ENCODE data around the gene UPF1.

Gene UPF1

GRCh38 chr19:18833849-18834643 lies 2.3 kb downstream of the UPF1 start:
- no peak for ATAC-seq
- no peak for TF ChIP-seq TOX (CRISPR knock-in tag; IDR thresholded peaks at IDR 0.05; ENCODE audit: borderline replicate concordance)
- TF ChIP-seq ESRRG (CRISPR knock-in tag; IDR thresholded peaks at IDR 0.05), result no peak
- no peak for TF ChIP-seq TCF4 (CRISPR knock-in tag; IDR thresholded peaks at IDR 0.05; ENCODE audit: borderline replicate concordance)
- no peak for TF ChIP-seq ISL1 (CRISPR knock-in tag; IDR thresholded peaks at IDR 0.05)
- TF ChIP-seq ZFP30 (CRISPR knock-in tag; IDR thresholded peaks at IDR 0.05), result no peak
- TF ChIP-seq CSRNP3 (CRISPR knock-in tag; IDR thresholded peaks at IDR 0.05), result no peak
- no peak for TF ChIP-seq SNAI2 (CRISPR knock-in tag; IDR thresholded peaks at IDR 0.05)
- no peak for TF ChIP-seq ARNTL (CRISPR knock-in tag; IDR thresholded peaks at IDR 0.05; ENCODE audit: borderline replicate concordance, low read depth)
- TF ChIP-seq GLIS3 (CRISPR knock-in tag; IDR thresholded peaks at IDR 0.05), result no peak
- TF ChIP-seq ZFP3 (CRISPR knock-in tag; IDR thresholded peaks at IDR 0.05), result no peak
- no peak for TF ChIP-seq POU6F1 (CRISPR knock-in tag; IDR thresholded peaks at IDR 0.05; ENCODE audit: borderline replicate concordance, low read depth)
- no peak for TF ChIP-seq CSDC2 (CRISPR knock-in tag; IDR thresholded peaks at IDR 0.05)
- TF ChIP-seq, protein P1, sequence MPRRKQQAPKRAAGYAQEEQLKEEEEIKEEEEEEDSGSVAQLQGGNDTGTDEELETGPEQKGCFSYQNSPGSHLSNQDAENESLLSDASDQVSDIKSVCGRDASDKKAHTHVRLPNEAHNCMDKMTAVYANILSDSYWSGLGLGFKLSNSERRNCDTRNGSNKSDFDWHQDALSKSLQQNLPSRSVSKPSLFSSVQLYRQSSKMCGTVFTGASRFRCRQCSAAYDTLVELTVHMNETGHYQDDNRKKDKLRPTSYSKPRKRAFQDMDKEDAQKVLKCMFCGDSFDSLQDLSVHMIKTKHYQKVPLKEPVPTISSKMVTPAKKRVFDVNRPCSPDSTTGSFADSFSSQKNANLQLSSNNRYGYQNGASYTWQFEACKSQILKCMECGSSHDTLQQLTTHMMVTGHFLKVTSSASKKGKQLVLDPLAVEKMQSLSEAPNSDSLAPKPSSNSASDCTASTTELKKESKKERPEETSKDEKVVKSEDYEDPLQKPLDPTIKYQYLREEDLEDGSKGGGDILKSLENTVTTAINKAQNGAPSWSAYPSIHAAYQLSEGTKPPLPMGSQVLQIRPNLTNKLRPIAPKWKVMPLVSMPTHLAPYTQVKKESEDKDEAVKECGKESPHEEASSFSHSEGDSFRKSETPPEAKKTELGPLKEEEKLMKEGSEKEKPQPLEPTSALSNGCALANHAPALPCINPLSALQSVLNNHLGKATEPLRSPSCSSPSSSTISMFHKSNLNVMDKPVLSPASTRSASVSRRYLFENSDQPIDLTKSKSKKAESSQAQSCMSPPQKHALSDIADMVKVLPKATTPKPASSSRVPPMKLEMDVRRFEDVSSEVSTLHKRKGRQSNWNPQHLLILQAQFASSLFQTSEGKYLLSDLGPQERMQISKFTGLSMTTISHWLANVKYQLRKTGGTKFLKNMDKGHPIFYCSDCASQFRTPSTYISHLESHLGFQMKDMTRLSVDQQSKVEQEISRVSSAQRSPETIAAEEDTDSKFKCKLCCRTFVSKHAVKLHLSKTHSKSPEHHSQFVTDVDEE (CRISPR knock-in tag; IDR thresholded peaks at IDR 0.05), result no peak
- TF ChIP-seq, protein P2, sequence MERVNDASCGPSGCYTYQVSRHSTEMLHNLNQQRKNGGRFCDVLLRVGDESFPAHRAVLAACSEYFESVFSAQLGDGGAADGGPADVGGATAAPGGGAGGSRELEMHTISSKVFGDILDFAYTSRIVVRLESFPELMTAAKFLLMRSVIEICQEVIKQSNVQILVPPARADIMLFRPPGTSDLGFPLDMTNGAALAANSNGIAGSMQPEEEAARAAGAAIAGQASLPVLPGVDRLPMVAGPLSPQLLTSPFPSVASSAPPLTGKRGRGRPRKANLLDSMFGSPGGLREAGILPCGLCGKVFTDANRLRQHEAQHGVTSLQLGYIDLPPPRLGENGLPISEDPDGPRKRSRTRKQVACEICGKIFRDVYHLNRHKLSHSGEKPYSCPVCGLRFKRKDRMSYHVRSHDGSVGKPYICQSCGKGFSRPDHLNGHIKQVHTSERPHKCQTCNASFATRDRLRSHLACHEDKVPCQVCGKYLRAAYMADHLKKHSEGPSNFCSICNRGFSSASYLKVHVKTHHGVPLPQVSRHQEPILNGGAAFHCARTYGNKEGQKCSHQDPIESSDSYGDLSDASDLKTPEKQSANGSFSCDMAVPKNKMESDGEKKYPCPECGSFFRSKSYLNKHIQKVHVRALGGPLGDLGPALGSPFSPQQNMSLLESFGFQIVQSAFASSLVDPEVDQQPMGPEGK (CRISPR knock-in tag; IDR thresholded peaks at IDR 0.05; ENCODE audit: borderline replicate concordance), result no peak
- no peak for TF ChIP-seq ZC3H10 (CRISPR knock-in tag; IDR thresholded peaks at IDR 0.05)
- TF ChIP-seq ZNF8 (CRISPR knock-in tag; IDR thresholded peaks at IDR 0.05), result no peak
- TF ChIP-seq PPARA (CRISPR knock-in tag; IDR thresholded peaks at IDR 0.05; ENCODE audit: borderline replicate concordance), result no peak
- TF ChIP-seq RARB (CRISPR knock-in tag; IDR thresholded peaks at IDR 0.05), result no peak

GRCh38 chr19:18834644-18834984 lies 2.9 kb downstream of the UPF1 start:
- TF ChIP-seq POU6F1 (CRISPR knock-in tag; IDR thresholded peaks at IDR 0.05; ENCODE audit: borderline replicate concordance, low read depth) (no peak), ZNF8 (CRISPR knock-in tag; IDR thresholded peaks at IDR 0.05) (no peak), ZNF565 (CRISPR knock-in tag; conservative IDR thresholded peaks at IDR 0.05; ENCODE audit: low read depth) (no peak), ZFP30 (CRISPR knock-in tag; IDR thresholded peaks at IDR 0.05) (no peak), PPARA (CRISPR knock-in tag; IDR thresholded peaks at IDR 0.05; ENCODE audit: borderline replicate concordance) (no peak), ZNF70 (CRISPR knock-in tag; IDR thresholded peaks at IDR 0.05) (no peak), BACH2 (CRISPR knock-in tag; IDR thresholded peaks at IDR 0.05; ENCODE audit: borderline replicate concordance) (no peak), TOX (CRISPR knock-in tag; IDR thresholded peaks at IDR 0.05; ENCODE audit: borderline replicate concordance) (no peak), SNAI2 (CRISPR knock-in tag; IDR thresholded peaks at IDR 0.05) (no peak), OSR1 (CRISPR knock-in tag; IDR thresholded peaks at IDR 0.05) (no peak), TCF4 (CRISPR knock-in tag; IDR thresholded peaks at IDR 0.05; ENCODE audit: borderline replicate concordance) (no peak), ZC3H10 (CRISPR knock-in tag; IDR thresholded peaks at IDR 0.05) (no peak)
- TF ChIP-seq, protein P2 (CRISPR knock-in tag; IDR thresholded peaks at IDR 0.05; ENCODE audit: borderline replicate concordance), result no peak
- TF ChIP-seq, protein P3, sequence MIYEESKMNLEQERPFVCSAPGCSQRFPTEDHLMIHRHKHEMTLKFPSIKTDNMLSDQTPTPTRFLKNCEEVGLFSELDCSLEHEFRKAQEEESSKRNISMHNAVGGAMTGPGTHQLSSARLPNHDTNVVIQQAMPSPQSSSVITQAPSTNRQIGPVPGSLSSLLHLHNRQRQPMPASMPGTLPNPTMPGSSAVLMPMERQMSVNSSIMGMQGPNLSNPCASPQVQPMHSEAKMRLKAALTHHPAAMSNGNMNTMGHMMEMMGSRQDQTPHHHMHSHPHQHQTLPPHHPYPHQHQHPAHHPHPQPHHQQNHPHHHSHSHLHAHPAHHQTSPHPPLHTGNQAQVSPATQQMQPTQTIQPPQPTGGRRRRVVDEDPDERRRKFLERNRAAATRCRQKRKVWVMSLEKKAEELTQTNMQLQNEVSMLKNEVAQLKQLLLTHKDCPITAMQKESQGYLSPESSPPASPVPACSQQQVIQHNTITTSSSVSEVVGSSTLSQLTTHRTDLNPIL (CRISPR knock-in tag; IDR thresholded peaks at IDR 0.05; ENCODE audit: low read depth), result no peak
- ATAC-seq, result no peak

Measured in SK-N-SH treated with all-trans-retinoic acid at 6 μM for 48 hours (cell line).